Germinal center (tissue), 1 donor: ENCODE measurements around the gene CYB5A.

Experiments used
- DNase-seq: peaks from one replicate; pipeline ENCODE4 v3.0.0; 2012; ENCODE audit warnings: mixed read lengths, low spot score

CYB5A gene

GRCh38 chr18:74213429-74213828 is 78.3 kb downstream of the CYB5A start:
- DNase-seq, result no peak

- no peak for DNase-seq
Measured at GRCh38 chr18:74204526-74205152, 87.1 kb downstream of the CYB5A start.

- no peak for DNase-seq
Measured at GRCh38 chr18:74203811-74204210, 88.0 kb downstream of the CYB5A start.
